NB4 (cell line): ENCODE results near the gene ARHGEF10L.

Experiments used
- DNase-seq: peaks from one replicate; pipeline ENCODE4 v3.0.0; 2010; ENCODE audit warnings: low read depth
- H3K4me3 ChIP-seq: one replicate; pipeline ENCODE4 v1.5.1; 2011; ENCODE audit warnings: mild to moderate bottlenecking, low read depth, low read length, moderate library complexity
- MAX ChIP-seq: IDR thresholded peaks from 2 replicates; pipeline ENCODE4 v1.6.1; 2011; ENCODE audit warnings: low read depth, low read length
- MYC ChIP-seq: IDR thresholded peaks from 2 replicates; pipeline ENCODE4 v1.6.1; 2011; ENCODE audit warnings: low read depth, low read length
- POLR2A ChIP-seq: IDR thresholded peaks from 2 replicates; pipeline ENCODE4 v1.6.1; 2011; ENCODE audit warnings: mild to moderate bottlenecking; ENCODE audit not compliant: insufficient read length; ENCODE audit errors: extremely low read depth
- TF ChIP-seq, protein P1 (sequence below): IDR thresholded peaks from one replicate; pipeline ENCODE4 v1.5.1; 2012; ENCODE audit warnings: low read depth, low read length

Gene ARHGEF10L

DNA sequence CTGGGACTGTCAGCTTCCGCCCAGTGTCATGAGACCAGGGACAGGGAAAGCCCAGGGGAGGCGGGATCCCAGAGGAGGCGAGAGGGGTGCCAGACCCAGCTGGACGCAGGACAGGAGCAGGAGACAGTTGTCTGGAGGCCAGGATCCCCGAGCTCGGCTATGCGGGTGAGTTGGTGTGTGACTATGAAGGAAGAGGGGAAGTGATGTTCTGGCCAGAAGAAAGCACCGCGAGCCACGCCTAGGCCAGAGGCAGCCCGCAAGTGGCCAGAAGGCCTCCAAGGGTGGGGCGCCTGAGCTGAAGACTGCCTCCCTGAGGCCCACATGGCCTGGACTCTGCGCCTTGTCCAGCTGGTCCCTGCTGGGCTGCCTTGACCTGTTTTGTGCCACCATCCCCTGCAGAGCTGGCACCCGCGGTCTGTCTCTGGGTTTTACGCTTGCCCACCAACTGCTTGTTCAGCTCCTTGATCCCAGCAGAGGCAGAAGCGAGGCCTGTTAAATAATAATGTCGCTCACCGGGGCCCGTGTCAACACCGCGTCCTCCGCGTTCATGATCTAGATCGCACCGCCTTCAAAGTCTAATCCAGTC lies 130.5 kb downstream of the ARHGEF10L start:
- H3K4me3 ChIP-seq = no peak overlapping the region
- TF ChIP-seq POLR2A (no peak), MAX (no peak), MYC (no peak)
- TF ChIP-seq, protein P1, sequence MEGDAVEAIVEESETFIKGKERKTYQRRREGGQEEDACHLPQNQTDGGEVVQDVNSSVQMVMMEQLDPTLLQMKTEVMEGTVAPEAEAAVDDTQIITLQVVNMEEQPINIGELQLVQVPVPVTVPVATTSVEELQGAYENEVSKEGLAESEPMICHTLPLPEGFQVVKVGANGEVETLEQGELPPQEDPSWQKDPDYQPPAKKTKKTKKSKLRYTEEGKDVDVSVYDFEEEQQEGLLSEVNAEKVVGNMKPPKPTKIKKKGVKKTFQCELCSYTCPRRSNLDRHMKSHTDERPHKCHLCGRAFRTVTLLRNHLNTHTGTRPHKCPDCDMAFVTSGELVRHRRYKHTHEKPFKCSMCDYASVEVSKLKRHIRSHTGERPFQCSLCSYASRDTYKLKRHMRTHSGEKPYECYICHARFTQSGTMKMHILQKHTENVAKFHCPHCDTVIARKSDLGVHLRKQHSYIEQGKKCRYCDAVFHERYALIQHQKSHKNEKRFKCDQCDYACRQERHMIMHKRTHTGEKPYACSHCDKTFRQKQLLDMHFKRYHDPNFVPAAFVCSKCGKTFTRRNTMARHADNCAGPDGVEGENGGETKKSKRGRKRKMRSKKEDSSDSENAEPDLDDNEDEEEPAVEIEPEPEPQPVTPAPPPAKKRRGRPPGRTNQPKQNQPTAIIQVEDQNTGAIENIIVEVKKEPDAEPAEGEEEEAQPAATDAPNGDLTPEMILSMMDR = no peak
- no peak for DNase-seq

- DNase-seq = no peak
- H3K4me3 ChIP-seq = no peak overlapping the region
- TF ChIP-seq MYC (no peak), MAX (no peak), POLR2A (no peak)
- TF ChIP-seq, protein P1 = no peak
Observed at GRCh38 chr1:17670587-17671313, 131.3 kb downstream of the ARHGEF10L start.

DNA sequence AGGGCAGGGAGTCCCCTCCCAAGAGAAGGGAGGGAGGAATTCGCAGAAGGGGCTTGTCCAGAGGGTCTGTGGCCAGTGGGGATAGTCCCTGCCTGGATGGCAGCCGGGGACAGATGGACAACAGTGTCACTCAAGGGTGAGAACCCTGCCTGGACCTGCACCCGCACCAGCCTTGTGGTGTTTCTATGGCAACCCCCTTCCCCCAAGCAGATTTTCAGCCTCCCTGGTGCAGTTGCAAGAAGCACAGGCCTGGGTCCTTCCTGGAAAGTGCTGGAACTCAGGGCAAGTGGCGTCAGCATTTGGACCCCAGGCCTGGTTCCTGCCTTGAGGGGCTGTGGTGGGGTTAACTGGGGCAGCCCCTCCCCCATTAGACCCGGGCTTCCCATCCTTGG lies 131.8 kb downstream of the ARHGEF10L start:
- DNase-seq = no peak
- H3K4me3 ChIP-seq = no peak overlapping the region
- no peak for TF ChIP-seq MYC
- no peak for TF ChIP-seq POLR2A
- no peak for TF ChIP-seq MAX
- TF ChIP-seq, protein P1 = no peak

- TF ChIP-seq, protein P1 = no peak
- no peak for TF ChIP-seq MAX
- no peak for TF ChIP-seq POLR2A
- no peak for TF ChIP-seq MYC
- DNase-seq = no peak
- H3K4me3 ChIP-seq = no peak overlapping the region
Observed at GRCh38 chr1:17671741-17672140, 132.2 kb downstream of the ARHGEF10L start.

DNA sequence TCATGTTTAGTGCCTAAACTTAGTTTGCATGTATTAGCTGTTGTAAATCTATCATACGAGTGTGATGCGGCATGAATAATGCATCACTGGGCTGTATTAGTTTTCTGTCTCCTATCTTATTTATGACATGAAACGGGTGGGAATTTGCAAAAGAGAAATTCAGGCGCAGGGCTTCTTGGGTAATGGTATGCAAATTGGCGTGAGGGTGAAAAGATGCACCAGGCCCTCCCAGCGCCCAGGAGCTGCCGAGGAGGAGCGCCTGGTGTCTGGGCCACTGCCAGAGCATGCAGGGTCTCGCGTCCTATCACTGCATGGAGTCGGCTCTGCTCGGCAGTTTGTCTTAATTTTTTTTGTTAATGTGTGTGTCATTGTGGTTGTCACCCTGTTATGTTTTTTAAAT lies 132.7 kb downstream of the ARHGEF10L start:
- no peak for TF ChIP-seq POLR2A
- no peak for TF ChIP-seq MYC
- TF ChIP-seq MAX = no peak
- TF ChIP-seq, protein P1 = no peak
- DNase-seq = no peak
- no peak overlapping the region for H3K4me3 ChIP-seq
